B cell (primary cell): ENCODE measurements around the gene AMD1. TPM values are rescaled to one million over a fixed set of nuclear protein-coding genes. Genes with fewer than 3 reads are reported as not detected.

Experiments
- ATAC-seq: fragments of 200-7000 bp; cut with Tn5 transposase; one replicate; pipeline ENCODE4 v1.10.0; 2021; ENCODE audit warnings: low read depth, mild to moderate bottlenecking, moderate number of reproducible peaks, moderate library complexity
- CTCF ChIA-PET: fragments of 350-600 bp; sonication (Branson Sonifier 250); formaldehyde crosslinking; loops from one replicate; lab custom pipeline; 2021; ENCODE audit warnings: antibody characterized with exemption, inconsistent platforms; lab: Charles Lee
- POLR2A ChIA-PET: fragments of 350-600 bp; sonication (Branson Sonifier 250); formaldehyde crosslinking; loops from one replicate; lab custom pipeline; 2021; ENCODE audit warnings: antibody characterized with exemption; lab: Charles Lee
- DNase-seq: peaks from one replicate; pipeline ENCODE4 v3.0.0; 2013
- H2AFZ ChIP-seq: 2 replicates; pipeline ENCODE4 v1.6.1; 2012; ENCODE audit warnings: mild to moderate bottlenecking, low read depth, low read length; ENCODE audit not compliant: insufficient read depth, poor library complexity, severe bottlenecking
- H3K27ac ChIP-seq, 2 donors: 1 replicate in 1 of 2; 2 replicates in 1 of 2; pipeline ENCODE4 v1.5.1; 2012 to 2013; ENCODE audit warnings: low read length in 2 of 2, mild to moderate bottlenecking in 2 of 2, moderate library complexity in 1 of 2
- H3K27me3 ChIP-seq, 4 experiments: fragments of 200-600 bp in 1 of 4; sonication (generic) in 1 of 4; replicated peaks in 1 of 4; 1 replicate in 2 of 4; 2 replicates in 2 of 4; pipeline versions ENCODE4 v1.6.1 to v1.7.0; 2013 to 2016; ENCODE audit warnings: low read length in 3 of 4, mild to moderate bottlenecking in 2 of 4, mixed read lengths in 1 of 4, moderate library complexity in 1 of 4; ENCODE audit not compliant: insufficient read depth in 4 of 4, control insufficient read depth in 3 of 4; ENCODE audit errors: control extremely low read depth in 1 of 4
- H3K36me3 ChIP-seq, 2 experiments: replicated peaks in 1 of 2; 1 replicate in 1 of 2; 2 replicates in 1 of 2; pipeline versions ENCODE4 v1.6.1 to v1.7.1; 2013; ENCODE audit warnings: low read length in 1 of 2; ENCODE audit not compliant: insufficient read depth in 2 of 2, control insufficient read depth in 1 of 2; ENCODE audit errors: control extremely low read depth in 1 of 2, extremely low read depth in 1 of 2
- H3K4me1 ChIP-seq, 2 donors: fragments of 200-600 bp in 1 of 2; sonication (generic) in 1 of 2; 1 replicate in 1 of 2; 2 replicates in 1 of 2; pipeline versions ENCODE4 v1.5.1 to v1.6.1; 2013 to 2017; ENCODE audit warnings: low read length in 2 of 2; ENCODE audit not compliant: control insufficient read depth in 2 of 2, insufficient read depth in 2 of 2
- H3K4me2 ChIP-seq: replicated peaks from 2 replicates; pipeline ENCODE3; 2012; ENCODE audit warnings: mild to moderate bottlenecking, low read depth, low read length; ENCODE audit not compliant: poor library complexity, severe bottlenecking
- H3K4me3 ChIP-seq, 5 experiments: fragments of 200-600 bp in 1 of 5; sonication (generic) in 1 of 5; 1 replicate in 3 of 5; 2 replicates in 2 of 5; pipeline versions ENCODE4 v1.5.1 to v1.7.0; 2011 to 2016; ENCODE audit warnings: low read length in 4 of 5, mild to moderate bottlenecking in 4 of 5, low read depth in 2 of 5, control low read depth in 1 of 5, moderate library complexity in 1 of 5; ENCODE audit not compliant: insufficient read depth in 1 of 5; ENCODE audit errors: control extremely low read depth in 1 of 5, extremely low read depth in 1 of 5
- H3K79me2 ChIP-seq: fragments of 200-600 bp; sonication (generic); one replicate; pipeline ENCODE4 v1.6.0; 2016; ENCODE audit warnings: low read length; ENCODE audit not compliant: control insufficient read depth, insufficient read depth
- H3K9ac ChIP-seq: fragments of 200-600 bp; sonication (generic); 2 replicates; pipeline ENCODE4 v1.6.1; 2017; ENCODE audit warnings: mild to moderate bottlenecking, low read length, moderate library complexity
- H3K9me3 ChIP-seq, 3 donors: one replicate each; pipeline versions ENCODE4 v1.6.1 to v1.7.1; 2013; ENCODE audit warnings: low read length in 2 of 3; ENCODE audit not compliant: control insufficient read depth in 2 of 3, insufficient read depth in 1 of 3; ENCODE audit errors: control extremely low read depth in 1 of 3
- H4K20me1 ChIP-seq: 2 replicates; pipeline ENCODE4 v1.6.0; 2012; ENCODE audit warnings: mild to moderate bottlenecking, low read length; ENCODE audit not compliant: insufficient read depth, control insufficient read depth, poor library complexity, severe bottlenecking
- H3K27ac Mint-ChIP-seq: one replicate; pipeline ENCODE4 v1.8.0; 2021; ENCODE audit warnings: mixed read lengths
- H3K27me3 Mint-ChIP-seq: one replicate; pipeline ENCODE4 v1.8.0; 2021; ENCODE audit warnings: mixed read lengths
- H3K4me1 Mint-ChIP-seq: one replicate; pipeline ENCODE4 v1.8.0; 2021; ENCODE audit warnings: mixed read lengths
- H3K4me3 Mint-ChIP-seq: one replicate; pipeline ENCODE4 v1.8.0; 2021; ENCODE audit warnings: mixed read lengths
- H3K9me3 Mint-ChIP-seq: one replicate; pipeline ENCODE4 v1.8.0; 2022; ENCODE audit warnings: mixed read lengths; ENCODE audit not compliant: insufficient read depth
- EZH2 ChIP-seq: IDR thresholded peaks from 2 replicates; pipeline ENCODE4 v1.6.1; 2012; ENCODE audit warnings: borderline replicate concordance, low read depth, mild to moderate bottlenecking, moderate library complexity, low read length; ENCODE audit not compliant: insufficient read depth, poor library complexity, severe bottlenecking
- WGBS: methylation state at CpG from one replicate; pipeline ENCODE4 v1.1.5; 2013; ENCODE audit warnings: missing lambda C conversion rate; ENCODE audit not compliant: insufficient coverage; 5-methylcytosine and 5-hydroxymethylcytosine counted together
- intact Hi-C: fragments of 100-400 bp; cut with micrococcal nuclease; formaldehyde crosslinking; loops from one replicate; pipeline ENCODE4 v1.10.0; 2022
- polyA plus RNA-seq: library from polyadenylated mRNA; depleted of rRNA; stranded (reverse); fragments of >200 nt; gene quantifications from 2 replicates; pipeline ENCODE4 v1.2.3, GENCODE V29; 2012
- total RNA-seq, 2 donors: library from RNA; stranded (reverse); fragments of 120-200 nt in 1 of 2; gene quantifications; 1 replicate in 1 of 2; 2 replicates in 1 of 2; pipeline versions ENCODE4 v1.2.3 to v1.2.4, GENCODE V29; 2013 to 2022
- TF ChIP-seq, protein P1 (sequence below): fragments of 200-600 bp; IDR thresholded peaks from one replicate; pipeline ENCODE4 v1.8.0; 2022; ENCODE audit warnings: antibody characterized with exemption, mild to moderate bottlenecking

Gene AMD1
- total and polyA plus RNA-seq, 2 donors (not counting 1 experiment from before 2014, with no cell fraction given) = 49.8 to 56.8 TPM

DNA sequence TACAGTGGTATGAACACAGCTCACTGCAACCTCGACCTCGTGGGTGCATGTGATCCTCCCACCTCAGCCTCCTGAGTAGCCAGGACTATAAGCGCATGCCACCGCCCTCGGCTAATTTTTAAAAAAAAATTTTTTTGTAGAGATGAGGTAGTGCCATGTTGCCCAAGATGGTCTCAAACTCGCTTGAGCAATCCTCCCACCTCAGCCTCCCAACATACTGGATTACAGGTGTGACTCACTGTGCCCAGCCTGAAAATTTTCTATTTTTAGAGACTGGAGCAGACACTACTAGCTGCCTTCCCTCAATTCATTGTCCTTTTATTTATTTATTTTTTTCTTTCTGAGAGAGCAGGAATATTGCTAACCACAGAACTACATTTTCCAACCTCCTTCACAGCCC is 63.6 kb downstream of the AMD1 start:
- Histone ChIP-seq H4K20me1 (no peaks in the 10 kb centered on the region), H3K27me3 (no peaks in the 10 kb centered on the region), H3K36me3 (no peaks in the 10 kb centered on the region), H3K4me3 (no peak overlapping the region), H2AFZ (no peak overlapping the region), H3K9ac (no peak overlapping the region), H3K9me3 (no peaks in the 10 kb centered on the region), H3K79me2 (no peaks in the 10 kb centered on the region), H3K27ac (no peak overlapping the region), H3K4me1 (peaks cover 6 to 9% of the 10 kb centered on the region in 2 donors), H3K4me2 (no peak overlapping the region)
- ChIA-PET POLR2A (no interaction called here), CTCF (interaction anchor here (0.7 kb wide), 2 partner anchors 11 to 65 kb away, joined by 3 read pairs; no protein-coding TSS in a partner anchor)
- TF ChIP-seq EZH2 = no peak
- TF ChIP-seq, protein P1, sequence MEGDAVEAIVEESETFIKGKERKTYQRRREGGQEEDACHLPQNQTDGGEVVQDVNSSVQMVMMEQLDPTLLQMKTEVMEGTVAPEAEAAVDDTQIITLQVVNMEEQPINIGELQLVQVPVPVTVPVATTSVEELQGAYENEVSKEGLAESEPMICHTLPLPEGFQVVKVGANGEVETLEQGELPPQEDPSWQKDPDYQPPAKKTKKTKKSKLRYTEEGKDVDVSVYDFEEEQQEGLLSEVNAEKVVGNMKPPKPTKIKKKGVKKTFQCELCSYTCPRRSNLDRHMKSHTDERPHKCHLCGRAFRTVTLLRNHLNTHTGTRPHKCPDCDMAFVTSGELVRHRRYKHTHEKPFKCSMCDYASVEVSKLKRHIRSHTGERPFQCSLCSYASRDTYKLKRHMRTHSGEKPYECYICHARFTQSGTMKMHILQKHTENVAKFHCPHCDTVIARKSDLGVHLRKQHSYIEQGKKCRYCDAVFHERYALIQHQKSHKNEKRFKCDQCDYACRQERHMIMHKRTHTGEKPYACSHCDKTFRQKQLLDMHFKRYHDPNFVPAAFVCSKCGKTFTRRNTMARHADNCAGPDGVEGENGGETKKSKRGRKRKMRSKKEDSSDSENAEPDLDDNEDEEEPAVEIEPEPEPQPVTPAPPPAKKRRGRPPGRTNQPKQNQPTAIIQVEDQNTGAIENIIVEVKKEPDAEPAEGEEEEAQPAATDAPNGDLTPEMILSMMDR = no peak
- H3K9me3 Mint-ChIP-seq = no peaks in the 10 kb centered on the region
- no peak overlapping the region for H3K4me3 Mint-ChIP-seq
- DNase-seq (no peak), ATAC-seq (no peak)
- no CpG with 5 or more reads among the region's 6 CpGs for WGBS
- H3K27me3 Mint-ChIP-seq = no peaks in the 10 kb centered on the region
- H3K27ac Mint-ChIP-seq = no peak overlapping the region
- H3K4me1 Mint-ChIP-seq = peaks cover 9% of the 10 kb centered on the region
- intact Hi-C loops = no loop called here

DNA sequence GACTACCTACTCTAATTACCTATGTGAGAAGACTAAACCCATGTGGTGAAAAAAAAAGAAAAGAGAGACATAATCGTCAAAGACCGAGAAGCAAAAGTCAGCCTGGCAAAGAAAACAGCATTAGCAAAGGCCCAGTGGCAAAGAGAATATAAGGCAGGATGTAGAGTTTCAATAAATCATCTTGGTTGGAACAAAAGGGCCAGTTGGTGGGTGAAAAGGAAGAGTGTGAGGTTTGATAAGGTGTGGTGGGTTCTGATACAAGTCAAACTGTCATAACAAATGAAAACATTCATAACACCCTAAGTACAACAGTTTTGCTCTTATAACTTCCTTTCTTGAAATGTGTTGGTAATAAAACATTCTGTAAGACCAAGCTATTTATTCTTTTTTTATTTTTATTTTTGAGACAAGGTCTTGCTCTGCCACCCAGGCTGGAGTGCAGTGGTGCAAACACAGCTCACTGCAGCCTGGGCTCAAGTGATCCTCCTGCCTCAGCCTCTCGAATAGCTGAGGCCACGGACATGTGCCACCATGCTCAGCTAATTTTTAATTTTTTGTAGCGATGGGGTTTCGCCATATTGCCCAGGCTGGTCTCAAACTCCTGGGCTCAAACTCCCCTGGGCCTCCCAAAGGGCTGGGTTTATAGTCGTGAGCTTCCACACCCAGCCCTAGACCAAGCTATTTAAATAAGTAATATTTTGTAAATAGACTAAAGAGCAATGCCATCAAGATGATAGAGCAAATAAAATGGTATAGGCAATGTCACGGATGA is 65.0 kb downstream of the AMD1 start:
- Mint-ChIP-seq H3K27me3 (no peaks in the 10 kb centered on the region), H3K4me1 (no peaks in the 10 kb centered on the region), H3K9me3 (no peaks in the 10 kb centered on the region), H3K27ac (no peak overlapping the region), H3K4me3 (no peak overlapping the region)
- Histone ChIP-seq H3K9ac (no peak overlapping the region), H2AFZ (peak overlapping the region; percentile 23), H3K27ac (no peak overlapping the region), H3K9me3 (no peaks in the 10 kb centered on the region), H3K4me1 (no peaks in the 10 kb centered on the region), H3K27me3 (no peaks in the 10 kb centered on the region), H3K4me3 (no peak overlapping the region), H3K36me3 (no peaks in the 10 kb centered on the region), H3K4me2 (no peak overlapping the region), H3K79me2 (no peaks in the 10 kb centered on the region), H4K20me1 (no peaks in the 10 kb centered on the region)
- ChIA-PET CTCF (interaction anchor here (1.3 kb wide), 1 partner anchor 258 kb away, joined by 5 read pairs; no protein-coding TSS in a partner anchor), POLR2A (no interaction called here)
- ATAC-seq (no peak), DNase-seq (no peak)
- WGBS = 22% methylated on average over 4 of the region's 8 CpGs
- intact Hi-C loops = no loop called here
- TF ChIP-seq EZH2 = no peak
- TF ChIP-seq, protein P1 = no peak
